Fibroblast of villous mesenchyme (primary cell): Measurements from ENCODE around the gene TATDN2. TPM values are rescaled to one million over a fixed set of nuclear protein-coding genes. Genes with fewer than 3 reads are reported as not detected.
"Not testable (repeated sequence)": the region's sequence is repeated elsewhere in the genome, so short reads cannot be mapped to it uniquely, and the experiment has no call there.

Experiments used
- DNase-seq: peaks from one replicate; pipeline ENCODE4 v3.0.0-alpha.2; 2010; ENCODE audit warnings: low read depth
- H3K4me3 ChIP-seq: 2 replicates; pipeline ENCODE4 v1.5.1; 2011; ENCODE audit warnings: low read depth, mild to moderate bottlenecking, low read length
- total RNA-seq: library from RNA; depleted of rRNA; stranded (reverse); fragments of >200 nt; gene quantifications from 2 replicates; pipeline ENCODE4 v1.2.3, GENCODE V29; 2012
- TF ChIP-seq, protein P1 (sequence below): IDR thresholded peaks from 2 replicates; pipeline ENCODE4 v1.5.1; 2012; ENCODE audit warnings: low read depth, mild to moderate bottlenecking, low read length; ENCODE audit not compliant: insufficient read depth

Gene TATDN2
- total RNA-seq, 1 donor = 16.0 TPM

DNA sequence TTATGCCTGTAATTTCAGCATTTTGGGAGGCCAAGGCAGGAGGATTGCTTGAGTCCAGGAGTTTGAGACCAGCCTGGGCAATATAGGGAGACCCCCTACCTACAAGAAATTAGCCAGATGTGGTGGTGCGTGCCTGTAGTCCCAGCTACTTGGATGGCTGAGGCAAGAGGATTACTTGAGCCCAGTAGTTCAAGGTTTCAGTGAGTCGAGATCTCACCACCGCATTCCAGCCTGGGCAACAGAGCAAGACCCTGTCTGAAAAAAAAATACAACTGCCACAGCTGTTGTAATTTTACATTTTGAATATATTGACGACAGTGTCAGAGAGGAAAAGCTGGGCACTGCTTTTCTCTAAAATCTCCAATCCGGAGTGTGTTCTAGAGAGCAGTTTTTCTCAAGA lies 21.2 kb downstream of the TATDN2 start:
- no peak for DNase-seq
- TF ChIP-seq, protein P1, sequence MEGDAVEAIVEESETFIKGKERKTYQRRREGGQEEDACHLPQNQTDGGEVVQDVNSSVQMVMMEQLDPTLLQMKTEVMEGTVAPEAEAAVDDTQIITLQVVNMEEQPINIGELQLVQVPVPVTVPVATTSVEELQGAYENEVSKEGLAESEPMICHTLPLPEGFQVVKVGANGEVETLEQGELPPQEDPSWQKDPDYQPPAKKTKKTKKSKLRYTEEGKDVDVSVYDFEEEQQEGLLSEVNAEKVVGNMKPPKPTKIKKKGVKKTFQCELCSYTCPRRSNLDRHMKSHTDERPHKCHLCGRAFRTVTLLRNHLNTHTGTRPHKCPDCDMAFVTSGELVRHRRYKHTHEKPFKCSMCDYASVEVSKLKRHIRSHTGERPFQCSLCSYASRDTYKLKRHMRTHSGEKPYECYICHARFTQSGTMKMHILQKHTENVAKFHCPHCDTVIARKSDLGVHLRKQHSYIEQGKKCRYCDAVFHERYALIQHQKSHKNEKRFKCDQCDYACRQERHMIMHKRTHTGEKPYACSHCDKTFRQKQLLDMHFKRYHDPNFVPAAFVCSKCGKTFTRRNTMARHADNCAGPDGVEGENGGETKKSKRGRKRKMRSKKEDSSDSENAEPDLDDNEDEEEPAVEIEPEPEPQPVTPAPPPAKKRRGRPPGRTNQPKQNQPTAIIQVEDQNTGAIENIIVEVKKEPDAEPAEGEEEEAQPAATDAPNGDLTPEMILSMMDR = no peak
- H3K4me3 ChIP-seq = no peak overlapping the region

DNA sequence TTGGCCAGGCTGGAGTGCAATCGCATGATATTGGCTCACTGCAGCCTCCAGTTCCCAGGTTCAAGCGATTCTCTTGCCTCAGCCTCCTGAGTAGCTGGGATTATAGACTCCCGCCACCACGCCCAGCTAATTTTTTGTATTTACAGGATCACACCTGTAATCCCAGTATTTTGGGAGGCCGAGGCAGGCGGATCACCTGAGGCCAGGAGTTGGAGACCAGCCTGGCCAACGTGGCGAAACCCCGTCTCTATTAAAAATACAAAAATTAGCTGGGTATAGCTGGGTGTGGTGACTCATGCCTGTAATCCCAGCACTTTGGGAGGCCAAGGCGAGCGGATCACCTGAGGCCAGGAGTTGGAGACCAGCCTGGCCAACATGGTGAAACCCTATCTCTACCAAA lies 24.2 kb downstream of the TATDN2 start:
- not testable (repeated sequence) for H3K4me3 ChIP-seq, DNase-seq

DNA sequence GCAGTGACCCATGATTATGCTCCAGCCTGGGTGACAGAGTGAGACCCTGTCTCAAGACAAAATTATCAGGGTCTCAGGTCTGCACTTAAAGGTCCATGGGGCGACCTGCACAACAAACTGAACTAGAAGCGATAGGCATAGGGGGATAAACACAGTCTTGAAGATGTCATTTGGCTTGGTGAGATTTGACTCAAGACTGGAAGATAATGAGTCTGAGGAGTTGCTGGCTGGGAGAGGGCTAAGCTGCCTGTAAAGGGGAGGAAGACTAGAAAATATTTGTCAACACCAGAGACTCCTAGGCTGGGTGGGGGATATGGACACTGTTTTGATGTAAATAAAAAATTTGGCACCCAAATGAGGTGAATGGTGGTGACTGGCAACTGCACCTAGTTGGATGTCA lies 24.7 kb downstream of the TATDN2 start:
- TF ChIP-seq, protein P1 = no peak
- DNase-seq = no peak
- H3K4me3 ChIP-seq = no peak overlapping the region

DNA sequence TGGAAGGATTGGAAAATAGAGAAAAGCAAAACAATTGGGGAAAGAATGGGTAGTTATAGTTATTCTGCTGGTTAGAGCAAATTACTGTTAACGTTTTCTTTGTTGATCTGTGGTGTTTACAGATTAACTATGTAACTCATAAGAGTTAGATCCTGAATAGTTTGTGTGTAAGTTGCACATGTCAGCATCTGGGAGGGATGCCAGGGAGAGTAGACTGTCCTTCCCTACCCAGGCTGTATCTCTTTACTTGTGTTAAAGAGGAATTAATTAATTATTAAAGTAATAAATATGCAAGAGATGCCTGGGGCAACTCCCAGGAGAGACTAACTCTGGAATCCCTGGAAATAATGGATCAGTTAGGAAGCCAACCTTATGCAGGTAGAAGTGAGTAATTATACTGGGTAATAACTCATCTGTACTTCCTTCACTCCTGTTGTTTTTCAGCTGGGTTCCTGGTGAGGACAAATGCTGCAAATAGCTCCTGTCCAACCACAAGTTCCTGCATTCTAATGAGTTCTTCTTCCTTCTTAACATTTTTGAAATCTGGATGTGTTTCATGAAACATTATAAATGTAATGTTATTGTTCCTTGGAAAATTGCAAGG lies 25.5 kb downstream of the TATDN2 start:
- peak; percentile 41 for DNase-seq
- H3K4me3 ChIP-seq = no peak overlapping the region
- TF ChIP-seq, protein P1 = no peak

DNA sequence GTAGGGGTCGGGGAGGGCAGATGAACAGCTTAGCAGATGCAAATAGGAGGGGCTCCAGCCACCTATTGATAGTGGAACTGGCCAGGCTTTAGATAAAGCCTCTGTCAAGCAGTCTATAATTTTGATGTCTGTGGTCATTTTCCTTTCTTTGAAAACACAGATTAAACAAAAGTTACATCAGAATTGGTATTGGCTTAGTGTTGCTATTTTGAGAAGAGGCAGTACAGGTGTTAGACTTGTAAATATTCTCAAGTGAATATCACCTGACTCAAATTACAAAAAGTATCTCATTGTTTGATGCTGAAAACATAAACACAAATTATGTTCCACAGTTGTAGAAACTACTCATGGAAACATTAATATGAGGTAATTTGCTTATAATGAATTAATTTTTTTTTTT lies 26.3 kb downstream of the TATDN2 start:
- DNase-seq = no peak
- TF ChIP-seq, protein P1 = no peak

DNA sequence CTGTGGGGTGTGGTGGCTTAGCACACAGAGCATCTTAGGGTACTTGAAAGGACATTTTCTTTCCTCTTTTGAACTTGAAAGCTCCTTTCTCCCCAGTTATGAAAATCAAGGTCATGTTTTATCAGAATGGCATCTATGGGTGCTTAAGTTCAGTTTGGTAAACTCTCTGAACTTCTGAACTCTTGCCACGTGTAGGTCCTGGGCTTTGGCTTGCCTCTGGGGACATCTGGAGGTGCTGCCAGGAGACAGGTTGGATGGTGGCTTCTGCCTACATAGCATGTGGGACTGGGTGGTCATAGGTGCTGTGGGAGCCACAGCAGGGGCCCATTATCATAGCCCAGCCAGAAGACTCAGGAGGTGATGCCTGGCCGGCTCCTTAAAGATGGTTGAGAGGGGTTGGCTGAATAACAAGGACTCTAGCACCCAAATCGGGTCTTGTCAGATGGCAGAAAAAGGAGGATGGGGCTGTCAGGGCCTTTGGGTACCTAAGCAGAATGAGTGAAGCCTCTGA lies 28.9 kb downstream of the TATDN2 start:
- TF ChIP-seq, protein P1 = no peak
- no peak overlapping the region for H3K4me3 ChIP-seq
- DNase-seq = no peak

More for the DNA sequence above, 26.3 kb downstream of the TATDN2 start:
- no peak overlapping the region for H3K4me3 ChIP-seq

DNA sequence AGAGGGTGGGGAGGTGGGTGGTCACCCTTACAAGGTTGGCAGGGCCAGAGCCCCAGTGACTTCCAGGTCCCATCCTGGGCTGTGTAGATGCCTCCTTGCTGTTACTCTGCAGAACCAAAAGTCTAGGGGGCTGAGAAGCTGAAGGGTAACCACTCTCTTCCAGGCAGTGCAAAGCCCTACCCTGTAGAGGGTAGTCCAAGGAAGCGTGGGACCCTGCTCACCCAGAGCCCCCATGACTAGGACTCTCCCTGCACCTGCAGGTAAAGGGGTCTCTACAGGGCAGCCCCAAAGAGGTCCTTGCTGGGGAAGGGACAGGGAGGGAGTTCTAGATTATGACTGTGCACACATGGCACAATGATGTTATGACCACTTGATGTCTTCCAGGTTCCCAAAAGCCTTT lies 30.2 kb downstream of the TATDN2 start:
- TF ChIP-seq, protein P1 = no peak
- H3K4me3 ChIP-seq = no peak overlapping the region
- DNase-seq = no peak
